OCI-LY7 (cell line): ENCODE results near the gene REEP6.

Experiments used
- CTCF ChIP-seq: fragments of 200-600 bp; sonication (generic); conservative IDR thresholded peaks from 2 replicates; pipeline ENCODE4 v1.5.1; 2014; ENCODE audit warnings: mild to moderate bottlenecking, antibody characterized with exemption, low read length, moderate library complexity, mixed read lengths
- EZH2phosphoT487 ChIP-seq: fragments of 200-600 bp; sonication (generic); IDR thresholded peaks from 2 replicates; pipeline ENCODE4 v1.6.1; 2018; ENCODE audit warnings: low read depth, borderline replicate concordance, mild to moderate bottlenecking, mixed run types, antibody characterized with exemption, low read length, moderate library complexity, mixed read lengths

GRCh38 chr19:1503089-1503924 lies 12.3 kb downstream of the REEP6 start:
- TF ChIP-seq EZH2phosphoT487 (no peak), CTCF (peak; percentile 84)
